ENCODE measurements around the gene MEX3C. TPM values are rescaled to one million over a fixed set of nuclear protein-coding genes. Genes with fewer than 3 reads are reported as not detected.

The MEX3C gene
- total RNA-seq, 4 donors from 2014 or later: 30.6 to 44.7 (median 33.2) TPM

DNA sequence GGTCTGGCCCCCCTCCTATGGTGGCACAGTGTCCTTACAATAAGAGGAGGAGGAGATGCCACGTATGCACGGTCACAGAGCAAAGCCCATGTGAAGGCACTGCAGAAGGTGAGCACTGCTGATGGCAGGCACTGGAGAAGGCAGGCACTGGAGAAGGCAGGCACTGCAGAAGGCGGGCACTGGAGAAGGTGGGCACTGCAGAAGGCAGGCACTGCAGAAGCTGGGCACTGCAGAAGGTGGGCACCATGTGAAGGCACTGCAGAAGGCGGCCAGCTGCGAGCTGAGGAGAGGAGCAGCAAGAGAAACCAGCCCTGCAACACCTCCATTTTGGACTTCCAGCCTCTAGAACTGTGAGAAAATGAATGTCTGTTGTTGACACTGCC is 46.3 kb downstream of the MEX3C start:
- no peak for DNase-seq
- 85 to 86% methylated on average over 5 of the region's 5 CpGs for WGBS, 2 donors
- TF ChIP-seq, protein P1, sequence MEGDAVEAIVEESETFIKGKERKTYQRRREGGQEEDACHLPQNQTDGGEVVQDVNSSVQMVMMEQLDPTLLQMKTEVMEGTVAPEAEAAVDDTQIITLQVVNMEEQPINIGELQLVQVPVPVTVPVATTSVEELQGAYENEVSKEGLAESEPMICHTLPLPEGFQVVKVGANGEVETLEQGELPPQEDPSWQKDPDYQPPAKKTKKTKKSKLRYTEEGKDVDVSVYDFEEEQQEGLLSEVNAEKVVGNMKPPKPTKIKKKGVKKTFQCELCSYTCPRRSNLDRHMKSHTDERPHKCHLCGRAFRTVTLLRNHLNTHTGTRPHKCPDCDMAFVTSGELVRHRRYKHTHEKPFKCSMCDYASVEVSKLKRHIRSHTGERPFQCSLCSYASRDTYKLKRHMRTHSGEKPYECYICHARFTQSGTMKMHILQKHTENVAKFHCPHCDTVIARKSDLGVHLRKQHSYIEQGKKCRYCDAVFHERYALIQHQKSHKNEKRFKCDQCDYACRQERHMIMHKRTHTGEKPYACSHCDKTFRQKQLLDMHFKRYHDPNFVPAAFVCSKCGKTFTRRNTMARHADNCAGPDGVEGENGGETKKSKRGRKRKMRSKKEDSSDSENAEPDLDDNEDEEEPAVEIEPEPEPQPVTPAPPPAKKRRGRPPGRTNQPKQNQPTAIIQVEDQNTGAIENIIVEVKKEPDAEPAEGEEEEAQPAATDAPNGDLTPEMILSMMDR (IDR thresholded peaks at IDR 0.05): no peak
- no peak for TF ChIP-seq POLR2A (IDR thresholded peaks at IDR 0.05)

DNA sequence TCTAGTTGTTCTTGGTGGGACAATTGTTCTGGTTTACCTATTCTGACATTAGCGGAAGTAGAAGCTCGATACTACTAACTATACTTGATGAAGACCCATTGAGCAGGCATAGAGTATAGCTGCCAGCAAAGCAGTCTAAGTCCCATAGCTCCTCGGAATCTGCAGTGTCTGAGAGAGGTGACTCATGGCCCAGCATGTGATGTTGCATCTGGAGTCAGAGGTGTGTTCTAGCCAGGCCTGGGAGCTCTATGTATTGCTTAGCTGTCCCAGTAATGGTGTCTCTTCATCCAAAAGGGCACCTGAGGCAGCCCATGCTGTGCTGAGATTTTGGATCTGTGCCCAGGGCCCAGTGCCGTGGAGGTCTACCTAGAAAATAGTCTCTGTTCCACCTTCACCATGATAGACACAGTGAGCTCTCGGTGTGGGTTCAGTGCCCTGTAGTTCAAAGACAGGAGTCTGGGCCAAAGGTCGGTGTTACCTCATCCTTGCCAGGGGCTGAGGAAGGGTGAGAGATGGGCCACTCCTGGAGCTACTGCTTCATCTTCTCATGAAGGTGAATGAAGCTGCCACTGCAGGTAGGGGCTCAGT is 47.3 kb downstream of the MEX3C start:
- Histone ChIP-seq H3K27me3 (no peaks in the 10 kb centered on the region), H3K9me3 (no peaks in the 10 kb centered on the region), H3K4me1 (no peaks in the 10 kb centered on the region), H3K27ac (no peak overlapping the region), H3K4me3 (replicated peaks in 1 of 3) (no peak overlapping the region), H3K36me3 (no peaks in the 10 kb centered on the region)
- DNase-seq: no peak
- intact Hi-C loops (cut with DNase I): no loop called here
- 94 to 98% methylated on average over 6 of the region's 6 CpGs for WGBS, 2 donors
- TF ChIP-seq POLR2A (IDR thresholded peaks at IDR 0.05): no peak
- TF ChIP-seq, protein P1 (IDR thresholded peaks at IDR 0.05): no peak

More for the DNA sequence above, 46.3 kb downstream of the MEX3C start:
- no peaks in the 10 kb centered on the region for H3K9me3 ChIP-seq
- no peak overlapping the region for H3K27ac ChIP-seq
- H3K4me3 ChIP-seq (replicated peaks in 1 of 3): no peak overlapping the region
- intact Hi-C loops (cut with DNase I): no loop called here
- H3K4me1 ChIP-seq: no peaks in the 10 kb centered on the region
- no peaks in the 10 kb centered on the region for H3K27me3 ChIP-seq
- no peaks in the 10 kb centered on the region for H3K36me3 ChIP-seq

DNA sequence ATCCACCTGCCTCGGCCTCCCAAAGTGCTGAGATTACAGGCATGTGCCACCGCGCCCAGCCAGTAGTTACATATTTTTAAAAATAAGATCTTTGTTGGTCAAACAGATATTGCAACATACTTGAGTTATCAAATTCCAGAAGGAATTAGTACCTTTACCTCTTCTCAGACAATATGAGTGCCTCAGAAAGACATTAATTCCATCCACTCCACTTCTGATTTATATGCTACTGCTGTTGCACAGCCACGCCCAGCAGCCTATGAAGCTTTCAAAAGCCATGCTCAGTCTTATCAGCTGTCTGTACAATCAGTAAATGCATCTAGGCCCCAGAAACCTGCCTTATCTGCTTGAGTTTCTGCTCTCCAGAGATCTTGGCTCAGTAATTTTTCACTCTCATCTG is 47.8 kb downstream of the MEX3C start:
- DNase-seq: no peak
- no peak overlapping the region for H3K4me3 ChIP-seq (replicated peaks in 1 of 3)
- no peaks in the 10 kb centered on the region for H3K9me3 ChIP-seq
- intact Hi-C loops (cut with DNase I): no loop called here
- no peaks in the 10 kb centered on the region for H3K27me3 ChIP-seq
- H3K4me1 ChIP-seq: no peaks in the 10 kb centered on the region
- 96 to 100% methylated on average over 4 of the region's 4 CpGs for WGBS, 2 donors
- no peak overlapping the region for H3K27ac ChIP-seq
- H3K36me3 ChIP-seq: no peaks in the 10 kb centered on the region
- TF ChIP-seq, protein P1 (IDR thresholded peaks at IDR 0.05): no peak
- TF ChIP-seq POLR2A (IDR thresholded peaks at IDR 0.05): no peak

DNA sequence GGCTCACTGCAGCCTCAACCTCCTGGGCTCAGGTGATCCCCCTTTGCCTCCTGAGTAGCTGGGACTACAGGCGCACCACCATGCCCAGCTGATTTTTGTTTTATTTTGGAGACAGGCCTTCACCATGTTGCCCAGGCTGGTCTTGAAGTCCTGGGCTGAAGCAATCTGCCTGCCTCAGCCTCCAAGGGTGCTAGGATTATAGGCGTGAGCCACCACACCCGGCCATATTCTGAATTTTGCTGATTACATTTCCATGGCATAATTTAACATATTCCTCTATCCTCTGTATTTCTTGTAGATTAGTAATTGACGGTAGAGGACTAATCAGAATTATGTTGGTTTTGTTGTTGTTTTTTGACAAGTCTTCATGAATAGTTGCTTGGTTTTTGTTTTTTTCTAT is 50.6 kb downstream of the MEX3C start:
- DNase-seq: no peak
- TF ChIP-seq, protein P1 (IDR thresholded peaks at IDR 0.05): no peak
- no peak for TF ChIP-seq POLR2A (IDR thresholded peaks at IDR 0.05)
- WGBS, 2 donors: 87 to 95% methylated on average over 4 of the region's 4 CpGs
- no peaks in the 10 kb centered on the region for H3K9me3 ChIP-seq
- H3K36me3 ChIP-seq: no peaks in the 10 kb centered on the region
- no peaks in the 10 kb centered on the region for H3K4me1 ChIP-seq
- H3K27me3 ChIP-seq: no peaks in the 10 kb centered on the region
- H3K27ac ChIP-seq: no peak overlapping the region
- intact Hi-C loops (cut with DNase I): no loop called here
- H3K4me3 ChIP-seq (replicated peaks in 1 of 3): no peak overlapping the region

DNA sequence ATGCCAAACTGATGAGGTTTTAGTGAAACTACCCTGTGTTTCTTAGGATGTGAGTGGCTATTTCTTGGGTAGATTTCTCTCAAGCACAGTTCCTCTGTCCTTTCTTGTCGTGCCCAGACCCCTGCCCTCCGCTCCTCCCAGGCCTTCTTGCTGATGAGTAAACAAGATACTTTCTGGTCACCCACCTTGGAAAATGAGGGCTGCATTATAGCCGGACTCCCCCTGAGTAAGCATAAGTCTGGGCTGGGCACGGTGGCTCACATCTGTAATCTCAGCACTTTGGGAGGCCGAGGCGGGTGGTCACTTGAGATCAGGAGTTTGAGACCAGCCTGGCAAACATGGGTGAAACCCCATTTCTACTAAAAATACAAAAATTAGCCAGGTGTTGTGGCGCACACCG is 58.5 kb downstream of the MEX3C start:
- intact Hi-C loops (cut with DNase I): no loop called here
- WGBS, 2 donors: 95 to 97% methylated on average over 8 of the region's 8 CpGs
- Histone ChIP-seq H3K4me1 (no peaks in the 10 kb centered on the region), H3K27ac (no peak overlapping the region), H3K36me3 (no peaks in the 10 kb centered on the region), H3K27me3 (no peaks in the 10 kb centered on the region), H3K4me3 (replicated peaks in 1 of 3) (no peak overlapping the region), H3K9me3 (no peaks in the 10 kb centered on the region)
- no peak for DNase-seq
- TF ChIP-seq, protein P1 (IDR thresholded peaks at IDR 0.05): no peak
- TF ChIP-seq POLR2A (IDR thresholded peaks at IDR 0.05): no peak

Data from thyroid gland (tissue), 4 donors.